HG03378 (cell line): Measurements from ENCODE around the gene TBC1D10A.

ENCODE experiments used
- ATAC-seq: cut with Tn5 transposase; IDR thresholded peaks from one replicate; pipeline ENCODE4 v1.9.1; 2021; ENCODE audit warnings: mild to moderate bottlenecking, moderate library complexity; ENCODE audit not compliant: unreplicated experiment

TBC1D10A gene

GRCh38 chr22:30321461-30321860 lies 5.3 kb downstream of the TBC1D10A start:
- no peak for ATAC-seq

- ATAC-seq: no peak
Observed at GRCh38 chr22:30320021-30320556, 6.7 kb downstream of the TBC1D10A start.

- ATAC-seq: no peak
Observed at GRCh38 chr22:30318799-30319419, 7.8 kb downstream of the TBC1D10A start.

GRCh38 chr22:30317778-30318177 lies 9.0 kb downstream of the TBC1D10A start:
- no peak for ATAC-seq

GRCh38 chr22:30315962-30316576 lies 10.7 kb downstream of the TBC1D10A start:
- ATAC-seq: no peak

GRCh38 chr22:30314915-30315314 lies 11.8 kb downstream of the TBC1D10A start:
- ATAC-seq: no peak

GRCh38 chr22:30313527-30314363 lies 13.0 kb downstream of the TBC1D10A start:
- no peak for ATAC-seq

GRCh38 chr22:30312053-30312452 lies 14.7 kb downstream of the TBC1D10A start:
- no peak for ATAC-seq

GRCh38 chr22:30310881-30311771 lies 15.6 kb downstream of the TBC1D10A start:
- ATAC-seq: no peak

- ATAC-seq: no peak
Observed at GRCh38 chr22:30309951-30310741, 16.6 kb downstream of the TBC1D10A start.

- no peak for ATAC-seq
Observed at GRCh38 chr22:30308518-30309230, 18.1 kb downstream of the TBC1D10A start.

GRCh38 chr22:30308093-30308492 lies 18.6 kb downstream of the TBC1D10A start:
- no peak for ATAC-seq

- no peak for ATAC-seq
Observed at GRCh38 chr22:30307041-30307574, 19.6 kb downstream of the TBC1D10A start.

GRCh38 chr22:30306627-30307011 lies 20.1 kb downstream of the TBC1D10A start:
- no peak for ATAC-seq

- ATAC-seq: no peak
Observed at GRCh38 chr22:30305906-30306626, 20.7 kb downstream of the TBC1D10A start.

- no peak for ATAC-seq
Observed at GRCh38 chr22:30305519-30305905, 21.2 kb downstream of the TBC1D10A start.

GRCh38 chr22:30304495-30305244 lies 22.1 kb downstream of the TBC1D10A start:
- no peak for ATAC-seq

GRCh38 chr22:30302810-30303138 lies 24.0 kb downstream of the TBC1D10A start:
- ATAC-seq: no peak
